Astrocyte (in vitro differentiated cells and primary cell): Measurements from ENCODE around the gene DYNLT1. TPM values are rescaled to one million over a fixed set of nuclear protein-coding genes. Genes with fewer than 3 reads are reported as not detected.

Source experiments
- DNase-seq: peaks from one replicate; pipeline ENCODE4 v3.0.0-alpha.2; 2010; ENCODE audit warnings: low read depth
- FAIRE-seq: peaks from 2 replicates; lab custom pipeline; 2011; peaks lifted over from hg19 to GRCh38; lab: Jason Lieb, UNC
- H2AFZ ChIP-seq: 2 replicates; pipeline ENCODE4 v1.6.0; 2012; ENCODE audit warnings: low read depth, low read length, inconsistent platforms
- H3K27ac ChIP-seq: 2 replicates; pipeline ENCODE4 v1.5.1; 2011; ENCODE audit warnings: low read depth, low read length, inconsistent platforms
- H3K27me3 ChIP-seq: 2 replicates; pipeline ENCODE4 v1.6.0; 2011; ENCODE audit warnings: low read length, inconsistent platforms; ENCODE audit not compliant: insufficient read depth
- H3K36me3 ChIP-seq: 2 replicates; pipeline ENCODE4 v1.5.1; 2011; ENCODE audit warnings: low read length, inconsistent platforms; ENCODE audit not compliant: insufficient read depth
- H3K4me1 ChIP-seq: 2 replicates; pipeline ENCODE4 v1.5.1; 2011; ENCODE audit warnings: low read length, inconsistent platforms; ENCODE audit not compliant: insufficient read depth
- H3K4me2 ChIP-seq: 2 replicates; pipeline ENCODE4 v1.6.0; 2012; ENCODE audit warnings: low read length, inconsistent platforms
- H3K4me3 ChIP-seq: 2 replicates; pipeline ENCODE4 v1.5.1; 2011; ENCODE audit warnings: low read depth, mild to moderate bottlenecking, low read length, inconsistent platforms; ENCODE audit not compliant: insufficient read depth
- H3K79me2 ChIP-seq: 2 replicates; pipeline ENCODE4 v1.6.0; 2012; ENCODE audit warnings: mild to moderate bottlenecking, low read length, inconsistent platforms; ENCODE audit not compliant: insufficient read depth
- H3K9ac ChIP-seq: 2 replicates; pipeline ENCODE4 v1.6.0; 2012; ENCODE audit warnings: mild to moderate bottlenecking, low read length, inconsistent platforms
- H3K9me3 ChIP-seq: 2 replicates; pipeline ENCODE4 v1.5.1; 2012; ENCODE audit warnings: low read depth, mild to moderate bottlenecking, low read length, inconsistent platforms; ENCODE audit not compliant: insufficient read depth
- H4K20me1 ChIP-seq: 2 replicates; pipeline ENCODE4 v1.6.0; 2012; ENCODE audit warnings: low read length, inconsistent platforms; ENCODE audit not compliant: insufficient read depth
- H3K27ac Mint-ChIP-seq: one replicate; pipeline ENCODE4 v1.8.0; 2021; ENCODE audit warnings: mild to moderate bottlenecking, mixed read lengths; ENCODE audit not compliant: unreplicated experiment
- H3K27me3 Mint-ChIP-seq: one replicate; pipeline ENCODE4 v1.8.0; 2021; ENCODE audit warnings: low read depth, mixed read lengths; ENCODE audit not compliant: unreplicated experiment
- H3K36me3 Mint-ChIP-seq: one replicate; pipeline ENCODE4 v1.8.0; 2021; ENCODE audit warnings: low read depth, mixed read lengths; ENCODE audit not compliant: unreplicated experiment
- H3K4me1 Mint-ChIP-seq: one replicate; pipeline ENCODE4 v1.8.0; 2021; ENCODE audit warnings: low read depth, mixed read lengths; ENCODE audit not compliant: unreplicated experiment
- H3K4me3 Mint-ChIP-seq: one replicate; pipeline ENCODE4 v1.8.0; 2021; ENCODE audit warnings: mild to moderate bottlenecking, moderate library complexity, mixed read lengths; ENCODE audit not compliant: unreplicated experiment
- H3K9me3 Mint-ChIP-seq: one replicate; pipeline ENCODE4 v1.8.0; 2021; ENCODE audit warnings: mild to moderate bottlenecking, mixed read lengths; ENCODE audit not compliant: unreplicated experiment
- CTCF ChIP-seq: IDR thresholded peaks from 2 replicates; pipeline ENCODE4 v1.5.1; 2011; ENCODE audit warnings: low read depth, mild to moderate bottlenecking, inconsistent platforms, low read length, moderate library complexity; ENCODE audit not compliant: insufficient read depth
- EZH2 ChIP-seq: IDR thresholded peaks from 2 replicates; pipeline ENCODE4 v1.6.1; 2012; ENCODE audit warnings: mild to moderate bottlenecking, low read length, inconsistent platforms; ENCODE audit not compliant: insufficient read depth
- total RNA-seq: library from RNA; stranded (reverse); gene quantifications from 2 replicates; pipeline ENCODE4 v1.2.1, GENCODE V29; 2021

Gene DYNLT1
- total RNA-seq, 1 donor from 2014 or later, result 169 TPM

DNA sequence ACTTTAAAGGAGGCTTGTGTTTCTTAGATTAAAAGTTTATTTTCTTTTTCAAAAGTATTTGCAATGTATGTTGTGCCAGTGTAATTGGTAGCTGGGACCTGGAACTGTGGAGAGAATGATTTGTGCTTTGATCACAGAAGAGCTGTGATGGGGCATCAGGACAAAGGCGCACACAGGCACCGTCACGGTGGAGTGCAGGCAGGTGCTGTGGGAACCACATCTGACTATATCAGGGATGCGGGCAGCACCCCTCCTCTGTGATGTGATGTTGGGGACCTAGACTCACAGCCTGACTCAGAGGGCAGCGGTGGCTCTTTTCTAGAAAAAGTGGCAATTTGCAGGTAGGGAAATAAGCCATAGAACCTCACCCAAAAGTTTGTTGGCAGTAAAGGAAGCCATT lies 39.8 kb upstream of the DYNLT1 start:
- Mint-ChIP-seq H3K27ac (no peak overlapping the region), H3K4me3 (no peak overlapping the region), H3K36me3 (no peaks in the 10 kb centered on the region)

DNA sequence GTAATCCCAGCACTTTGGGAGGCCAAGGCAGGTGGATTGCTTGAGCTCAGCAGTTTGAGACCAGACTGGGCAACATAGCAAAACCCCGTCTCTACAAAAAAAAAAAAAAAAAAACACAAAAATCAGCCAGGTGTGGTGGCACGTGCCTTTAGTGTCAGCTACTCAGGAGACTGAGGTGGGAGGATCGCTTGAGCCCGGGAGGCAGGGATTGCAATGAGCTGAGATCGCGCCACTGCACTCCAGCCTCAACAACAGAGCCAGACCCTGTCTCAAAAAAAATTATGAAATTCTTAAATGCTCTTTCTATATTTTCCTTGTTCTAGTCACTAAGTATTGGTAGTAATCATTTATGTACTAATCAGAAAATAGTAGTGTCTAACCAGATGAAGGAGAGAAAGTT lies 35.9 kb upstream of the DYNLT1 start:
- H4K20me1 ChIP-seq, result no peaks in the 10 kb centered on the region
- H3K4me1 ChIP-seq, result no peaks in the 10 kb centered on the region
- no peaks in the 10 kb centered on the region for H3K27me3 ChIP-seq
- no peak for TF ChIP-seq CTCF
- no peak for TF ChIP-seq EZH2
- no peaks in the 10 kb centered on the region for H3K79me2 ChIP-seq
- no peak overlapping the region for H3K27ac ChIP-seq
- no peak overlapping the region for H3K4me3 ChIP-seq
- FAIRE-seq (no peak), DNase-seq (no peak)
- Mint-ChIP-seq H3K4me1 (no peaks in the 10 kb centered on the region), H3K36me3 (no peaks in the 10 kb centered on the region), H3K27me3 (peaks cover 11% of the 10 kb centered on the region), H3K9me3 (no peaks in the 10 kb centered on the region), H3K27ac (no peak overlapping the region), H3K4me3 (no peak overlapping the region)
- no peak overlapping the region for H2AFZ ChIP-seq
- no peak overlapping the region for H3K9ac ChIP-seq
- H3K36me3 ChIP-seq, result no peaks in the 10 kb centered on the region
- H3K4me2 ChIP-seq, result no peak overlapping the region
- H3K9me3 ChIP-seq, result no peaks in the 10 kb centered on the region

More for the DNA sequence above, 39.8 kb upstream of the DYNLT1 start:
- no peak overlapping the region for H3K4me3 ChIP-seq
- no peaks in the 10 kb centered on the region for H3K9me3 Mint-ChIP-seq
- H3K4me1 ChIP-seq, result no peaks in the 10 kb centered on the region
- no peak for FAIRE-seq
- no peaks in the 10 kb centered on the region for H3K9me3 ChIP-seq
- H3K27me3 Mint-ChIP-seq, result peaks cover 21% of the 10 kb centered on the region
- no peak overlapping the region for H3K27ac ChIP-seq
- peaks cover 8% of the 10 kb centered on the region for H3K4me1 Mint-ChIP-seq
- no peaks in the 10 kb centered on the region for H3K36me3 ChIP-seq
- no peaks in the 10 kb centered on the region for H4K20me1 ChIP-seq
- H2AFZ ChIP-seq, result no peak overlapping the region
- H3K27me3 ChIP-seq, result no peaks in the 10 kb centered on the region
- H3K4me2 ChIP-seq, result no peak overlapping the region
- no peaks in the 10 kb centered on the region for H3K79me2 ChIP-seq
- TF ChIP-seq CTCF (no peak), EZH2 (no peak)
- H3K9ac ChIP-seq, result no peak overlapping the region
- no peak for DNase-seq

GRCh38 chr6:158680015-158680414 lies 35.5 kb upstream of the DYNLT1 start:
- Mint-ChIP-seq H3K4me1 (no peaks in the 10 kb centered on the region), H3K27ac (no peak overlapping the region), H3K36me3 (no peaks in the 10 kb centered on the region), H3K27me3 (peaks cover 12% of the 10 kb centered on the region), H3K9me3 (no peaks in the 10 kb centered on the region), H3K4me3 (no peak overlapping the region)
- no peaks in the 10 kb centered on the region for H3K79me2 ChIP-seq
- no peaks in the 10 kb centered on the region for H3K36me3 ChIP-seq
- no peaks in the 10 kb centered on the region for H4K20me1 ChIP-seq
- H3K4me1 ChIP-seq, result no peaks in the 10 kb centered on the region
- DNase-seq, result no peak
- no peak overlapping the region for H3K9ac ChIP-seq
- H2AFZ ChIP-seq, result no peak overlapping the region
- no peak for FAIRE-seq
- no peaks in the 10 kb centered on the region for H3K27me3 ChIP-seq
- no peak overlapping the region for H3K4me2 ChIP-seq
- TF ChIP-seq CTCF (no peak), EZH2 (no peak)
- H3K27ac ChIP-seq, result no peak overlapping the region
- no peaks in the 10 kb centered on the region for H3K9me3 ChIP-seq
- H3K4me3 ChIP-seq, result no peak overlapping the region
